Suppressor macrophage treated with lipopolysaccharide for 1 hour (primary cell): Measurements from ENCODE around the gene ATP9B.
"Not testable (repeated sequence)": the region's sequence is repeated elsewhere in the genome, so short reads cannot be mapped to it uniquely, and the experiment has no call there.

Experiments used
- DNase-seq, 3 donors: peaks; one replicate each; pipeline ENCODE4 v3.0.0-alpha.2; 2020 to 2022

ATP9B gene

GRCh38 chr18:79367480-79367879 is 298.3 kb downstream of the ATP9B start:
- DNase-seq = no peak

GRCh38 chr18:79367989-79368388 is 298.8 kb downstream of the ATP9B start:
- no peak for DNase-seq

GRCh38 chr18:79368681-79369080 is 299.5 kb downstream of the ATP9B start:
- no peak for DNase-seq

GRCh38 chr18:79371561-79372121 is 302.4 kb downstream of the ATP9B start:
- DNase-seq = peak; percentile 31 to 54 (median 33)

- DNase-seq = no peak
Observed at GRCh38 chr18:79372461-79372860, 303.3 kb downstream of the ATP9B start.

GRCh38 chr18:79372991-79373390 is 303.8 kb downstream of the ATP9B start:
- DNase-seq = no peak

- no peak for DNase-seq
Observed at GRCh38 chr18:79373736-79374135, 304.5 kb downstream of the ATP9B start.

- DNase-seq = no peak
Observed at GRCh38 chr18:79374408-79375171, 305.4 kb downstream of the ATP9B start.

GRCh38 chr18:79375441-79376154 is 306.4 kb downstream of the ATP9B start:
- DNase-seq = no peak

GRCh38 chr18:79376661-79377060 is 307.5 kb downstream of the ATP9B start:
- not testable (repeated sequence) for DNase-seq

- DNase-seq = no peak
Observed at GRCh38 chr18:79377187-79377891, 308.1 kb downstream of the ATP9B start.

- DNase-seq = peak; percentile 91 to 93 (median 92)
Observed at GRCh38 chr18:79378536-79379250, 309.5 kb downstream of the ATP9B start.

- no peak for DNase-seq
Observed at GRCh38 chr18:79379251-79379905, 310.2 kb downstream of the ATP9B start.

- DNase-seq = no peak
Observed at GRCh38 chr18:79379931-79380815, 311.0 kb downstream of the ATP9B start.

- peak; percentile 74 to 80 (median 77) for DNase-seq
Observed at GRCh38 chr18:79380816-79381806, 311.9 kb downstream of the ATP9B start.

GRCh38 chr18:79381811-79382311 is 312.7 kb downstream of the ATP9B start:
- DNase-seq = no peak

GRCh38 chr18:79382681-79383387 is 313.6 kb downstream of the ATP9B start:
- DNase-seq = no peak

- DNase-seq = no peak
Observed at GRCh38 chr18:79383388-79384056, 314.3 kb downstream of the ATP9B start.
